GM12878 (cell line): ENCODE data around the gene NDUFA9. TPM values are rescaled to one million over a fixed set of nuclear protein-coding genes. Genes with fewer than 3 reads are reported as not detected.

Experiments
- ATAC-seq: fragments of 200-7000 bp; cut with Tn5 transposase; 3 replicates; pipeline ENCODE4 v1.9.1; 2020; ENCODE audit warnings: mild to moderate bottlenecking, moderate library complexity
- BruUV-seq: library from RNA; stranded (reverse); fragments of 400-500 nt; replicated peaks from 2 replicates; lab custom pipeline; 2021; lab: Mats Ljungman, UMichigan
- CTCF ChIA-PET: fragments of 300-600 bp; sonication (Branson Sonifier 250); formaldehyde crosslinking; extraction: SDS; loops from one replicate; lab custom pipeline; 2021; ENCODE audit warnings: inconsistent platforms; lab: Yijun Ruan, JAX
- POLR2A ChIA-PET: fragments of 350-600 bp; formaldehyde crosslinking; extraction: SDS; loops from one replicate; lab custom pipeline; 2021; ENCODE audit warnings: inconsistent platforms; lab: Charles Lee
- RAD21 ChIA-PET: fragments of 300-600 bp; sonication (Branson Sonifier 250); formaldehyde crosslinking; loops from one replicate; lab custom pipeline; 2023; ENCODE audit warnings: antibody characterized with exemption; ENCODE audit not compliant: unreplicated experiment; lab: Charles Lee
- SMC1A ChIA-PET: fragments of 300-600 bp; sonication (Branson Sonifier 250); formaldehyde crosslinking; loops from one replicate; lab custom pipeline; 2023; ENCODE audit not compliant: unreplicated experiment, uncharacterized antibody; lab: Charles Lee
- DNase-seq: peaks from one replicate; pipeline ENCODE4 v3.0.0-alpha.2; 2011; ENCODE audit warnings: low read depth, low spot score
- FAIRE-seq: peaks from 3 replicates; lab custom pipeline; 2011; peaks lifted over from hg19 to GRCh38; lab: Jason Lieb, UNC
- H2AFZ ChIP-seq: 2 replicates; pipeline ENCODE4 v1.6.0; 2011; ENCODE audit warnings: low read depth, low read length, control low read depth; ENCODE audit not compliant: control insufficient read depth
- H3K27ac ChIP-seq: 2 replicates; pipeline ENCODE4 v1.5.1; 2011; ENCODE audit warnings: control low read depth; ENCODE audit not compliant: control insufficient read depth, insufficient read depth
- H3K27me3 ChIP-seq, 2 experiments: replicated peaks in 1 of 2; 2 replicates each; pipeline versions ENCODE4 v1.6.0 to v1.6.1; 2011; ENCODE audit warnings: low read length in 1 of 2; ENCODE audit not compliant: control insufficient read depth in 2 of 2, insufficient read depth in 2 of 2
- H3K36me3 ChIP-seq, 2 experiments: 2 replicates each; pipeline ENCODE4 v1.5.1; 2011; ENCODE audit warnings: low read length in 1 of 2; ENCODE audit not compliant: control insufficient read depth in 2 of 2, insufficient read depth in 2 of 2
- H3K4me1 ChIP-seq: 2 replicates; pipeline ENCODE4 v1.6.1; 2011; ENCODE audit warnings: mild to moderate bottlenecking, low read length, moderate library complexity, mixed read lengths; ENCODE audit not compliant: control insufficient read depth, insufficient read depth
- H3K4me2 ChIP-seq: 2 replicates; pipeline ENCODE4 v1.6.0; 2011; ENCODE audit warnings: control low read depth; ENCODE audit not compliant: control insufficient read depth, insufficient read depth
- H3K4me3 ChIP-seq: fragments of 200-600 bp; sonication (generic); 2 replicates; pipeline ENCODE4 v1.5.1; 2016
- H3K79me2 ChIP-seq: 2 replicates; pipeline ENCODE4 v1.6.0; 2011; ENCODE audit warnings: low read length; ENCODE audit not compliant: control insufficient read depth, insufficient read depth
- H3K9ac ChIP-seq: 2 replicates; pipeline ENCODE4 v1.8.0; 2011; ENCODE audit warnings: low read length, control low read depth, mixed read lengths; ENCODE audit not compliant: control insufficient read depth, insufficient read depth
- H3K9me3 ChIP-seq: replicated peaks from 3 replicates; pipeline ENCODE4 v1.5.1; 2011; ENCODE audit warnings: mild to moderate bottlenecking, low read length; ENCODE audit not compliant: control insufficient read depth, insufficient read depth
- H4K20me1 ChIP-seq: 2 replicates; pipeline ENCODE4 v1.6.0; 2011; ENCODE audit not compliant: control insufficient read depth, insufficient read depth
- CBFB ChIP-seq: IDR thresholded peaks from 2 replicates; pipeline ENCODE4 v1.6.1; 2016; ENCODE audit warnings: antibody characterized with exemption, low read depth
- CREB1 ChIP-seq: IDR thresholded peaks from 2 replicates; pipeline ENCODE4 v1.6.1; 2012; ENCODE audit warnings: low read depth, mild to moderate bottlenecking, inconsistent platforms
- FOS ChIP-seq: IDR thresholded peaks from 3 replicates; pipeline ENCODE4 v1.6.1; 2011; ENCODE audit warnings: borderline replicate concordance; ENCODE audit not compliant: insufficient read length; ENCODE audit errors: extremely low read depth
- FOXM1 ChIP-seq: IDR thresholded peaks from 2 replicates; pipeline ENCODE4 v1.6.1; 2012; ENCODE audit warnings: low read depth, mild to moderate bottlenecking, inconsistent platforms, low read length, moderate library complexity
- IRF4 ChIP-seq: IDR thresholded peaks from 2 replicates; pipeline ENCODE4 v1.6.1; 2011; ENCODE audit warnings: low read depth, low read length
- JUNB ChIP-seq: IDR thresholded peaks from 2 replicates; pipeline ENCODE4 v1.6.1; 2016; ENCODE audit warnings: antibody characterized with exemption, mild to moderate bottlenecking
- JUND ChIP-seq: IDR thresholded peaks from 2 replicates; pipeline ENCODE4 v1.6.1; 2012; ENCODE audit warnings: low read depth, mild to moderate bottlenecking, low read length, improper control_type of control experiment, moderate library complexity
- NFXL1 ChIP-seq: fragments of 450-650 bp; IDR thresholded peaks from 2 replicates; pipeline ENCODE4 v1.6.1; 2017; ENCODE audit warnings: antibody characterized with exemption, mild to moderate bottlenecking, borderline replicate concordance
- POLR2AphosphoS2 ChIP-seq: IDR thresholded peaks from 2 replicates; pipeline ENCODE4 v1.6.1; 2011; ENCODE audit warnings: low read depth, mild to moderate bottlenecking, low read length, improper control_type of control experiment, moderate library complexity
- POLR2AphosphoS5 ChIP-seq: IDR thresholded peaks from 2 replicates; pipeline ENCODE4 v1.6.1; 2011; ENCODE audit warnings: mild to moderate bottlenecking, low read length, inconsistent platforms
- RAD21 ChIP-seq: IDR thresholded peaks from 2 replicates; pipeline ENCODE4 v1.6.1; 2011; ENCODE audit warnings: mild to moderate bottlenecking, low read depth, low read length, moderate library complexity; ENCODE audit not compliant: insufficient read depth
- RUNX3 ChIP-seq: IDR thresholded peaks from 2 replicates; pipeline ENCODE4 v1.6.1; 2012; ENCODE audit warnings: low read length, inconsistent platforms
- SIN3A ChIP-seq: IDR thresholded peaks from 2 replicates; pipeline ENCODE4 v1.6.1; 2012; ENCODE audit warnings: low read depth, low read length, improper control_type of control experiment
- SUPT20H ChIP-seq: IDR thresholded peaks from 2 replicates; pipeline ENCODE4 v1.6.1; 2011; ENCODE audit warnings: low read depth, mild to moderate bottlenecking, low read length, moderate library complexity, borderline replicate concordance; ENCODE audit not compliant: control insufficient read depth
- ZNF207 ChIP-seq: fragments of 450-650 bp; IDR thresholded peaks from 2 replicates; pipeline ENCODE4 v1.6.1; 2014; ENCODE audit warnings: antibody characterized with exemption, mild to moderate bottlenecking, borderline replicate concordance
- ZNF24 ChIP-seq: fragments of 450-650 bp; IDR thresholded peaks from 2 replicates; pipeline ENCODE4 v1.6.1; 2017; ENCODE audit warnings: antibody characterized with exemption, mild to moderate bottlenecking
- ZSCAN29 ChIP-seq: fragments of 450-650 bp; IDR thresholded peaks from 2 replicates; pipeline ENCODE4 v1.6.1; 2017; ENCODE audit warnings: mild to moderate bottlenecking, moderate library complexity
- WGBS: methylation state at CpG from one replicate; pipeline ENCODE4 v1.1.6; 2016; ENCODE audit warnings: low lambda C conversion rate; ENCODE audit not compliant: insufficient replicate concordance, insufficient coverage; ENCODE audit errors: missing lambda C conversion rate; 5-methylcytosine and 5-hydroxymethylcytosine counted together
- in situ Hi-C: fragments of 300-500 bp; cut with MboI; formaldehyde crosslinking; loops from 9 replicates; pipeline ENCODE4 v1.14.3; 2018; ENCODE audit warnings: mixed read lengths
- intact Hi-C: fragments of 100-400 bp; cut with micrococcal nuclease; formaldehyde crosslinking; loops from one replicate; pipeline ENCODE4 v1.14.2; 2022; ENCODE audit not compliant: unreplicated experiment
- polyA plus RNA-seq, 11 experiments: library from polyadenylated mRNA; depleted of rRNA in 4 of 11; unstranded in 6 of 11; stranded (reverse) in 5 of 11; fragments of >200 nt; fragmentation: Nextera tagmentation in 4 of 11; fragmentation: Illumina TruSeq in 1 of 11; extraction: Ambion mirVana in 4 of 11; extraction: Trizol in 1 of 11; gene quantifications; 1 replicate in 1 of 11; 2 replicates in 10 of 11; pipeline versions ENCODE4 v1.2.1 to v1.2.3, GENCODE V29; 2011 to 2016; ENCODE audit warnings: inconsistent platforms in 2 of 11, missing spikeins in 2 of 11, low read depth in 1 of 11
- total RNA-seq, 4 experiments: library from RNA; depleted of rRNA in 3 of 4; stranded (reverse); fragments of >200 nt in 3 of 4; fragmentation: Illumina TruSeq in 1 of 4; extraction: Trizol in 1 of 4; gene quantifications; 2 replicates each; pipeline versions ENCODE4 v1.2.1 to v1.2.3, GENCODE V29; 2013 to 2021
- TF ChIP-seq, protein P1 (sequence below): fragments of 450-650 bp; IDR thresholded peaks from 2 replicates; pipeline ENCODE4 v1.6.1; 2018; ENCODE audit warnings: mild to moderate bottlenecking, low read depth, moderate library complexity; ENCODE audit not compliant: partially characterized antibody
- TF ChIP-seq, protein P2 (sequence below): IDR thresholded peaks from 2 replicates; pipeline ENCODE4 v1.6.1; 2012; ENCODE audit warnings: low read depth, low read length, improper control_type of control experiment

Gene NDUFA9
- total and polyA plus RNA-seq, 10 of the 15 experiments (the other 5 are each of a cell fraction or from before 2014, with no cell fraction given) = 95.2 to 472 (median 151) TPM

DNA sequence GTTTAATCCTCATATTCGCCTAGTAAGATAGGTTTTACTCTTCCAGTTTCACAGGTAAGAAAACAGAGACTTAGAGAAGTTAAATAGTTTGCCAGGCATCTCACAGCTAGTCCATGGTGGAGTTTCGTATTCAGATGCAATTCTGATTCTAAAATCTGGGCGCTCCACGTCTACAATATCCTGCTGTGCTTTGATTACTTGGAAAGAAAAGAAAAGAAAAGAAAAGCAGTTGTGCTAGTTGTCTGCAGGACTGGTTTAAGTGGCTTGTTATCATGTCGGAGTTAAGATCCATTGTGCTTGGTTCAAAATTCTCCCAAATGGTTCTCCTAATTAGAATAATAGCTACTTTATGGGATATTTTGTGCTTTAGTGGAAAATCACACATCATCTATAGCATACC is 18.7 kb upstream of the NDUFA9 start:
- WGBS = 61% methylated on average over 5 of the region's 5 CpGs
- no peak for TF ChIP-seq JUNB
- TF ChIP-seq SUPT20H = no peak
- TF ChIP-seq ZSCAN29 = no peak
- TF ChIP-seq RAD21 = no peak
- TF ChIP-seq SIN3A = no peak
- TF ChIP-seq FOXM1 = no peak
- no peak for TF ChIP-seq CBFB
- TF ChIP-seq, protein P1, sequence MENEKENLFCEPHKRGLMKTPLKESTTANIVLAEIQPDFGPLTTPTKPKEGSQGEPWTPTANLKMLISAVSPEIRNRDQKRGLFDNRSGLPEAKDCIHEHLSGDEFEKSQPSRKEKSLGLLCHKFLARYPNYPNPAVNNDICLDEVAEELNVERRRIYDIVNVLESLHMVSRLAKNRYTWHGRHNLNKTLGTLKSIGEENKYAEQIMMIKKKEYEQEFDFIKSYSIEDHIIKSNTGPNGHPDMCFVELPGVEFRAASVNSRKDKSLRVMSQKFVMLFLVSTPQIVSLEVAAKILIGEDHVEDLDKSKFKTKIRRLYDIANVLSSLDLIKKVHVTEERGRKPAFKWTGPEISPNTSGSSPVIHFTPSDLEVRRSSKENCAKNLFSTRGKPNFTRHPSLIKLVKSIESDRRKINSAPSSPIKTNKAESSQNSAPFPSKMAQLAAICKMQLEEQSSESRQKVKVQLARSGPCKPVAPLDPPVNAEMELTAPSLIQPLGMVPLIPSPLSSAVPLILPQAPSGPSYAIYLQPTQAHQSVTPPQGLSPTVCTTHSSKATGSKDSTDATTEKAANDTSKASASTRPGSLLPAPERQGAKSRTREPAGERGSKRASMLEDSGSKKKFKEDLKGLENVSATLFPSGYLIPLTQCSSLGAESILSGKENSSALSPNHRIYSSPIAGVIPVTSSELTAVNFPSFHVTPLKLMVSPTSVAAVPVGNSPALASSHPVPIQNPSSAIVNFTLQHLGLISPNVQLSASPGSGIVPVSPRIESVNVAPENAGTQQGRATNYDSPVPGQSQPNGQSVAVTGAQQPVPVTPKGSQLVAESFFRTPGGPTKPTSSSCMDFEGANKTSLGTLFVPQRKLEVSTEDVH = no peak
- TF ChIP-seq ZNF24 = no peak
- no peak for TF ChIP-seq JUND
- no peak for TF ChIP-seq POLR2AphosphoS5
- no peak for TF ChIP-seq ZNF207
- TF ChIP-seq RUNX3 = no peak
- no peak for TF ChIP-seq NFXL1
- TF ChIP-seq FOS = no peak
- TF ChIP-seq, protein P2, sequence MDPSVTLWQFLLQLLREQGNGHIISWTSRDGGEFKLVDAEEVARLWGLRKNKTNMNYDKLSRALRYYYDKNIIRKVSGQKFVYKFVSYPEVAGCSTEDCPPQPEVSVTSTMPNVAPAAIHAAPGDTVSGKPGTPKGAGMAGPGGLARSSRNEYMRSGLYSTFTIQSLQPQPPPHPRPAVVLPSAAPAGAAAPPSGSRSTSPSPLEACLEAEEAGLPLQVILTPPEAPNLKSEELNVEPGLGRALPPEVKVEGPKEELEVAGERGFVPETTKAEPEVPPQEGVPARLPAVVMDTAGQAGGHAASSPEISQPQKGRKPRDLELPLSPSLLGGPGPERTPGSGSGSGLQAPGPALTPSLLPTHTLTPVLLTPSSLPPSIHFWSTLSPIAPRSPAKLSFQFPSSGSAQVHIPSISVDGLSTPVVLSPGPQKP = no peak
- no peak for TF ChIP-seq POLR2AphosphoS2
- TF ChIP-seq CREB1 = no peak
- no peak for TF ChIP-seq IRF4
- intact Hi-C loops = no loop called here
- H3K9ac ChIP-seq = no peak overlapping the region
- ATAC-seq = no peak
- POLR2A ChIA-PET = interaction anchor here (0.6 kb wide), 1 partner anchor 1715 kb away, joined by 3 read pairs; no protein-coding TSS in a partner anchor
- no peak overlapping the region for H2AFZ ChIP-seq
- no peaks in the 10 kb centered on the region; a peak in 1 of 4 replicates for H3K27me3 ChIP-seq
- H3K79me2 ChIP-seq = no peaks in the 10 kb centered on the region
- H3K4me2 ChIP-seq = no peak overlapping the region
- no peaks in the 10 kb centered on the region for H4K20me1 ChIP-seq
- RAD21 ChIA-PET = no interaction called here
- BruUV-seq = no TSS peak
- no peak overlapping the region for H3K4me3 ChIP-seq
- FAIRE-seq = no peak
- H3K4me1 ChIP-seq = no peaks in the 10 kb centered on the region
- in situ Hi-C loops = no loop called here
- H3K9me3 ChIP-seq = no peaks in the 10 kb centered on the region
- DNase-seq = no peak
- CTCF ChIA-PET = no interaction called here
- no peak overlapping the region for H3K27ac ChIP-seq
- H3K36me3 ChIP-seq = no peaks in the 10 kb centered on the region
- SMC1A ChIA-PET = interaction anchor here (1.2 kb wide), 1 partner anchor 8 kb away, joined by 3 read pairs; no protein-coding TSS in a partner anchor
